GM13976 (cell line): ENCODE data around the gene KLK2.

Experiments used
- DNase-seq: peaks from one replicate; pipeline ENCODE4 v3.0.0; 2012; ENCODE audit warnings: low spot score
- in situ Hi-C: fragments of 300-500 bp; cut with MboI; formaldehyde crosslinking; loops from one replicate; pipeline ENCODE4 v1.12.0; 2022; ENCODE audit warnings: low sequenced_read_pairs, mixed read lengths, inconsistent platforms; ENCODE audit not compliant: unreplicated experiment
- TF ChIP-seq, protein P1 (sequence below): IDR thresholded peaks from 2 replicates; pipeline ENCODE4 v1.5.1; 2012; ENCODE audit warnings: borderline replicate concordance, mild to moderate bottlenecking; ENCODE audit not compliant: insufficient read depth; ENCODE audit errors: extremely low read depth, missing control alignments, control extremely low read depth

The KLK2 gene

DNA sequence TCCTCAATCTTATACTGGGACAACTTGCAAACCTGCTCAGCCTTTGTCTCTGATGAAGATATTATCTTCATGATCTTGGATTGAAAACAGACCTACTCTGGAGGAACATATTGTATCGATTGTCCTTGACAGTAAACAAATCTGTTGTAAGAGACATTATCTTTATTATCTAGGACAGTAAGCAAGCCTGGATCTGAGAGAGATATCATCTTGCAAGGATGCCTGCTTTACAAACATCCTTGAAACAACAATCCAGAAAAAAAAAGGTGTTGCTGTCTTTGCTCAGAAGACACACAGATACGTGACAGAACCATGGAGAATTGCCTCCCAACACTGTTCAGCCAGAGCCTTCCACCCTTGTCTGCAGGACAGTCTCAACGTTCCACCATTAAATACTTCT lies 22.5 kb upstream of the KLK2 start:
- in situ Hi-C loops: no loop called here
- TF ChIP-seq, protein P1, sequence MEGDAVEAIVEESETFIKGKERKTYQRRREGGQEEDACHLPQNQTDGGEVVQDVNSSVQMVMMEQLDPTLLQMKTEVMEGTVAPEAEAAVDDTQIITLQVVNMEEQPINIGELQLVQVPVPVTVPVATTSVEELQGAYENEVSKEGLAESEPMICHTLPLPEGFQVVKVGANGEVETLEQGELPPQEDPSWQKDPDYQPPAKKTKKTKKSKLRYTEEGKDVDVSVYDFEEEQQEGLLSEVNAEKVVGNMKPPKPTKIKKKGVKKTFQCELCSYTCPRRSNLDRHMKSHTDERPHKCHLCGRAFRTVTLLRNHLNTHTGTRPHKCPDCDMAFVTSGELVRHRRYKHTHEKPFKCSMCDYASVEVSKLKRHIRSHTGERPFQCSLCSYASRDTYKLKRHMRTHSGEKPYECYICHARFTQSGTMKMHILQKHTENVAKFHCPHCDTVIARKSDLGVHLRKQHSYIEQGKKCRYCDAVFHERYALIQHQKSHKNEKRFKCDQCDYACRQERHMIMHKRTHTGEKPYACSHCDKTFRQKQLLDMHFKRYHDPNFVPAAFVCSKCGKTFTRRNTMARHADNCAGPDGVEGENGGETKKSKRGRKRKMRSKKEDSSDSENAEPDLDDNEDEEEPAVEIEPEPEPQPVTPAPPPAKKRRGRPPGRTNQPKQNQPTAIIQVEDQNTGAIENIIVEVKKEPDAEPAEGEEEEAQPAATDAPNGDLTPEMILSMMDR: no peak
- no peak for DNase-seq

DNA sequence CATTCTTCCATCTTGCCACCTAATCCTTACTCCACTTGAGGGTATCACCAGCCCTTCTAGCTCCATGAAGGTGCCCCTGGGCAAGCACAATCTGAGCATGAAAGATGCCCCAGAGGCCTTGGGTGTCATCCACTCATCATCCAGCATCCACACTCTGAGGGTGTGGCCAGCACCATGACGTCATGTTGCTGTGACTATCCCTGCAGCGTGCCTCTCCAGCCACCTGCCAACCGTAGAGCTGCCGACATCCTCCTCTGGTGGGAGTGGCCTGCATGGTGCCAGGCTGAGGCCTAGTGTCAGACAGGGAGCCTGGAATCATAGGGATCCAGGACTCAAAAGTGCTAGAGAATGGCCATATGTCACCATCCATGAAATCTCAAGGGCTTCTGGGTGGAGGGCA lies 21.6 kb upstream of the KLK2 start:
- DNase-seq: no peak
- TF ChIP-seq, protein P1: no peak
- in situ Hi-C loops: no loop called here

DNA sequence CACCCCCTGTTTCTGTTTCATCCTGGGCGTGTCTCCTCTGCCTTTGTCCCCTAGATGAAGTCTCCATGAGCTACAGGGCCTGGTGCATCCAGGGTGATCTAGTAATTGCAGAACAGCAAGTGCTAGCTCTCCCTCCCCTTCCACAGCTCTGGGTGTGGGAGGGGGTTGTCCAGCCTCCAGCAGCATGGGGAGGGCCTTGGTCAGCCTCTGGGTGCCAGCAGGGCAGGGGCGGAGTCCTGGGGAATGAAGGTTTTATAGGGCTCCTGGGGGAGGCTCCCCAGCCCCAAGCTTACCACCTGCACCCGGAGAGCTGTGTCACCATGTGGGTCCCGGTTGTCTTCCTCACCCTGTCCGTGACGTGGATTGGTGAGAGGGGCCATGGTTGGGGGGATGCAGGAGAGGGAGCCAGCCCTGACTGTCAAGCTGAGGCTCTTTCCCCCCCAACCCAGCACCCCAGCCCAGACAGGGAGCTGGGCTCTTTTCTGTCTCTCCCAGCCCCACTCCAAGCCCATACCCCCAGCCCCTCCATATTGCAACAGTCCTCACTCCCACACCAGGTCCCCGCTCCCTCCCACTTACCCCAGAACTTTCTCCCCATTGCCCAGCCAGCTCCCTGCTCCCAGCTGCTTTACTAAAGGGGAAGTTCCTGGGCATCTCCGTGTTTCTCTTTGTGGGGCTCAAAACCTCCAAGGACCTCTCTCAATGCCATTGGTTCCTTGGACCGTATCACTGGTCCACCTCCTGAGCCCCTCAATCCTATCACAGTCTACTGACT lies 18.4 kb upstream of the KLK2 start, which contains the start of gene KLK3:
Gene KLK3, plus strand, starts transcription at position 280 of the 775 bp plus-strand sequence. Its CDS starts 41 bp downstream, at position 321.
- no peak for DNase-seq
- in situ Hi-C loops: no loop called here
- TF ChIP-seq, protein P1: no peak

DNA sequence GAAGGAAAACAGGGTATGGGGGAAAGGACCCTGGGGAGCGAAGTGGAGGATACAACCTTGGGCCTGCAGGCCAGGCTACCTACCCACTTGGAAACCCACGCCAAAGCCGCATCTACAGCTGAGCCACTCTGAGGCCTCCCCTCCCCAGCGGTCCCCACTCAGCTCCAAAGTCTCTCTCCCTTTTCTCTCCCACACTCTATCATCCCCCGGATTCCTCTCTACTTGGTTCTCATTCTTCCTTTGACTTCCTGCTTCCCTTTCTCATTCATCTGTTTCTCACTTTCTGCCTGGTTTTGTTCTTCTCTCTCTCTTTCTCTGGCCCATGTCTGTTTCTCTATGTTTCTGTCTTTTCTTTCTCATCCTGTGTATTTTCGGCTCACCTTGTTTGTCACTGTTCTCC lies 15.9 kb upstream of the KLK2 start:
- in situ Hi-C loops: no loop called here
- TF ChIP-seq, protein P1: no peak
- no peak for DNase-seq

DNA sequence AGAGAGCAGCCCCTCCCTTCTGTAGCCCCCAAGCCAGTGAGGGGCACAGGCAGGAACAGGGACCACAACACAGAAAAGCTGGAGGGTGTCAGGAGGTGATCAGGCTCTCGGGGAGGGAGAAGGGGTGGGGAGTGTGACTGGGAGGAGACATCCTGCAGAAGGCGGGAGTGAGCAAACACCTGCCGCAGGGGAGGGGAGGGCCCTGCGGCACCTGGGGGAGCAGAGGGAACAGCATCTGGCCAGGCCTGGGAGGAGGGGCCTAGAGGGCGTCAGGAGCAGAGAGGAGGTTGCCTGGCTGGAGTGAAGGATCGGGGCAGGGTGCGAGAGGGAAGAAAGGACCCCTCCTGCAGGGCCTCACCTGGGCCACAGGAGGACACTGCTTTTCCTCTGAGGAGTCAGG lies 14.4 kb upstream of the KLK2 start:
- TF ChIP-seq, protein P1: no peak
- no peak for DNase-seq
- in situ Hi-C loops: no loop called here

DNA sequence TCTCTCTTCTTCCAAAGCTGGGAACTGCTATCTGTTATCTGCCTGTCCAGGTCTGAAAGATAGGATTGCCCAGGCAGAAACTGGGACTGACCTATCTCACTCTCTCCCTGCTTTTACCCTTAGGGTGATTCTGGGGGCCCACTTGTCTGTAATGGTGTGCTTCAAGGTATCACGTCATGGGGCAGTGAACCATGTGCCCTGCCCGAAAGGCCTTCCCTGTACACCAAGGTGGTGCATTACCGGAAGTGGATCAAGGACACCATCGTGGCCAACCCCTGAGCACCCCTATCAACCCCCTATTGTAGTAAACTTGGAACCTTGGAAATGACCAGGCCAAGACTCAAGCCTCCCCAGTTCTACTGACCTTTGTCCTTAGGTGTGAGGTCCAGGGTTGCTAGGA lies 13.4 kb upstream of the KLK2 start:
- TF ChIP-seq, protein P1: no peak
- in situ Hi-C loops: no loop called here
- no peak for DNase-seq
